Measurements from ENCODE around the gene LASP1.

Gene LASP1

DNA sequence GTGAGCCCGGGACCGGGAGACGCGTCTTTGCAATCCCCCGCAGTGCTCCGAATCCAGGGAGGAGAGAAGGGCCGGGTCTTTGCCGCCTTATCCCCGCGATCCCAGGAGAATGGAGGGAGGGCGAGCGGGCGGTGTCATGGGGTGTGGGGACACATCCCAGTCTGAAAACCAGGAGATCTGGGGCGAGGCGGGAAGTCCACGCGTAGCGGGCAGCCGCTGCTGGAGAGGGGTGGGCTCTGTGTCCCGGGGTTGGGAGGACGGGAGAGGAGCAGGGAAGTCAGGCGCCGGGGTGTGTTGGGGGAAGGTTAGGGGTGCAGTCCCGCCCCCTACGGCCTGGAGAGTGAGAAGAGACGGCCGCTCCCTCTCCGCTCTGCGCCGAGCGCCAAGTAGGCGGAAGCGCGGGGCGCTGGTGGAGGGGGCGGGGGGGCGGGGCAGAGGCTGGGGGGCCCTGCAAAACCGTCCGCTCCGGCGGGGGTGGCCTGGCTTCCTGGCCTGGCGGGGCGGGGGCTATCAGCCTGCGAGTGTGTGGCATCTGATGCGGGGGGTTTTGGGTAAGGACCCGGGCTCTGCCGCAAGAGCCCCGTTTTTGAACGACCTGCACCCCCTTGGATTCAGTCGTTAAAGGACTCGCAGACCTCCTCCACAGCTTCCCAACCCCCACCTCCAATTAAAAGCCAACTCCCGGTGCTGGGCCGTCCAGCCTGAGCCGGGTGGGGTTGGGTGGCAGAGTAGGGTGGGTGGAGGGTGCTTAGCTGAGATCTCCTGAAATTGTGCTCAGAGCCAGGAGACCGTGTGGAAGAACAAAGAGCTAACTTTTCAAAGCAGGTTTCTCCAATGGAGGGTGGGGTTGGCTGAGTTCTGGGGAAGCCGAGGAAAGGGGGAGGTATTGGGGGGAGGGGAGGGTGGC is 654 bp downstream of the LASP1 start:
- no peak for DNase-seq

DNA sequence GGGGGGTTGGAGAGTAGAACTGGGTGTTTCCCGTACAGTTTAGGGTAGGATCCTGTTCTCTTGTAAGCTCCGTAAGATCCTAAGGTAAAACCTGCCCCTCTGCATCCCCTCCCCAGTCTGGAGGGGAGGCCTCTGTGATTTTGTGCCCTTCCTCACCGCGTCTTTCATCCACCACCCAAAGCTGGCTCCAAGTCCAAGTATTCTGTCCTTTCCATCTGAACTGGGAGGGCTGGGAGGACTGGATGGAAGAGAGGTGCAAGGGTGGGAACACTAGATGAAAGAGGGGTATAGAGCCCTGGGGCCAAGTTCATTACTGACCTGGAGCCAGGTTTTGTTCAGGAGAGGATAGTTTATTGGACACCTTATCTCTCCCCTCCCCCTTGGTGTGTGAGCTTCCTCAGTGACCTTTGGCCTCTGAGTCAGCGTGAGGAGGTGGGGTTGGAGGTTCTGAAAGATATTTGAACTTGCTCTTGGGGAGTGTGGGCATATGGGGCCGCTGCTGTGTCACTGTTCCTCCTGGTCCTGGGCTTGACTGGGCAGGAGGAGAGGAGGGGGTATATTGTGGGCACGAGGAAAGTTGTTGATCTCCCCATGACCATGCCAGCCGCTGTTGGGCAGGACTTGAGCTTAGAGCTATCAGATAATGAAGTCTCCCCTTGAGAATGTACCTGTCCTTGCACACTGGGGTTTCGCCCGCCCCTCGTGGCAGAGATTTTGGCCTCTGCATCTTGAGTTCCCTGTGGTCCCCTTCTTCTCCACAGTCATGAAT is 1.6 kb downstream of the LASP1 start:
- DNase-seq: no peak

DNA sequence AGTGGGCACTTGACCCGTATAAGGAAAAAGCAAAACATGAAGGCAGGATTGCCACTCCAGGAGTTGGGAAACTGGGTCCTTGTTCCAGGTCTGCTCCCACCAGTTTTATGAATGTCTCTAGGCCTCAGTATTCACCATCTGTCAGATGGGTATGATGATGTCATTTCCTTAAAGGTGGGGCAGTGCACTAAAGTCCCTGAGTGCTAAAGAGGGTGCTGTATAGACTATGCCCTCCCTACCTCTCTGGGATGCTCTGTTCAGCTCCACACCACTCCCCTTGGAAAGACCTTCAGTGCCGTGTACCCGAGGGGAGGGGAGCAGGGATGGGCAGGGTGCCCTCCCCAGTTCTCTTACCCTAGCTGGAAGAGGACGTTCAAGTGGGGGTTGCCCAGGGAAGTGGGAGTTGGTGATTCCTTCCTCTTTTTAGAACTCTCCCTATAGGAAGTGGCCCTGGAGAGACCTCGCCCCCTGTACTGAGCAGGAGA is 2.2 kb downstream of the LASP1 start:
- DNase-seq: no peak

DNA sequence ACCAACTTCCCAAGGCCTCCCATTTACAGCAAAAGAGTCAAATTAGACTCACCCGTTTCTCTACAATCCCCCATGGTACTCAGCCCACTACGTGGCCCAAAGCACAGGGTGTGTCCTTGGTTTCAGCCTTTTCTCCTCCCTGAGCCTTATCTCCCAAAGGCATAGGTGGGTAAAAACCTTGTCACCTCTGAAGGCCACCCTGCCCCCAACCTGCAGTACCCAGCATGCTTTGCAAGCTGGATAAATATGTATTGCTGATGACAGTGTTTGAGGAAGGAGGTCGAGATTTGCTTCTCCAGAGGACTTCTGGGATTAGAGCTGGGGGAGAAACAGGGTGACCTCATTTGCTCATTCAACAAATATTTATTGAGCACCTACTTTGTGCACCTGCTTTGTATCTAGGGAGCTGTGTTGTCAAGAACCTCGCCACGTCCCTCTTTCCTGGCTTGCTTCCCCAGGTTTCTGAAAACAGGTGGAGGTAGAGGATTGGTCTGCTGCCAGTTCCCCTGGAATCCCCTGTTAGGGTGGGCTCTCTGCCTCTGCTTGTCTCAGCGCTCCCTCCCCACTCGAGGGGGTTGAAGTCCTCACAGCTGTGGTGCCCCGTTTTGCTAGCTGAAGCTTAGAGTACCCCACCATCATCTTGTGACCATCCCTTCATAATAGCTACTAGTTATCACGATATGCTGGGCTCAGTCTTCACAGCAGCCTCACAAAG is 3.0 kb downstream of the LASP1 start:
- no peak for DNase-seq

DNA sequence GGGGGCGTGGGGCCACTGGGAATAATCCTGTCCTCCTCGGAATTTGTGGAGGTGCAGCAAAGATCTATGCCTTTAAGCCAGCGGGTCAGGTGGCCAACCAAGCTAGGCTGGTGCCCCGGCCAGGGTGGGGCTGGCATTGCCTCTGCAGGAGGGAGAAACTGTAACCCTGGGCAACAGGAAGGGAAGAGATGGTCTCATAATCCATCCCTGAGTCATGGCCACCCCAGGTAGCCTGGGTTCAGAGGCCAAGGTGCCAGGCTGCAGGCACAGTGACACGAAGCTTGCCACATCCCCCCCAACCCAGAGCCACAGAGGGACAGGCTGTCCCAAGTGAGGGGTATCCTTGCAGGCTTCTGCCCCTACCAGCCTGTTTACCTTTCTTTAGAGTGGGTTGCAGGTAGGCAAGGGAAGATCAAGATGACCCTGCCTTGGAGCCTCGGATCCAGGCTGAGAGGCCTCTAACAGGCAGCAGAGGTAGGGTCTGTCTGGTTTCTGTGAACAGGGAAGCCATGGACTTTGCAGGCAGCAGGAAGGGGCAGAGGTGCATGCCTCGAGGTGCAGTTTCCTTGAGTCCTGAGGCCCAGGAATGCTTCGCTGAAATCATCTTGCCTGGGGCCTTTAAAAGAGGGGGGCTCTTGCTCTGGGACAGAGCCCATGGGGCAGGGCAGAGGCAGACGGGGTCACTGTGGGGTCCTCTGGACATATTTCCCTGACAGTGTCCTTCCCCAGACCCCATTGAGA is 4.0 kb downstream of the LASP1 start:
- DNase-seq: no peak

DNA sequence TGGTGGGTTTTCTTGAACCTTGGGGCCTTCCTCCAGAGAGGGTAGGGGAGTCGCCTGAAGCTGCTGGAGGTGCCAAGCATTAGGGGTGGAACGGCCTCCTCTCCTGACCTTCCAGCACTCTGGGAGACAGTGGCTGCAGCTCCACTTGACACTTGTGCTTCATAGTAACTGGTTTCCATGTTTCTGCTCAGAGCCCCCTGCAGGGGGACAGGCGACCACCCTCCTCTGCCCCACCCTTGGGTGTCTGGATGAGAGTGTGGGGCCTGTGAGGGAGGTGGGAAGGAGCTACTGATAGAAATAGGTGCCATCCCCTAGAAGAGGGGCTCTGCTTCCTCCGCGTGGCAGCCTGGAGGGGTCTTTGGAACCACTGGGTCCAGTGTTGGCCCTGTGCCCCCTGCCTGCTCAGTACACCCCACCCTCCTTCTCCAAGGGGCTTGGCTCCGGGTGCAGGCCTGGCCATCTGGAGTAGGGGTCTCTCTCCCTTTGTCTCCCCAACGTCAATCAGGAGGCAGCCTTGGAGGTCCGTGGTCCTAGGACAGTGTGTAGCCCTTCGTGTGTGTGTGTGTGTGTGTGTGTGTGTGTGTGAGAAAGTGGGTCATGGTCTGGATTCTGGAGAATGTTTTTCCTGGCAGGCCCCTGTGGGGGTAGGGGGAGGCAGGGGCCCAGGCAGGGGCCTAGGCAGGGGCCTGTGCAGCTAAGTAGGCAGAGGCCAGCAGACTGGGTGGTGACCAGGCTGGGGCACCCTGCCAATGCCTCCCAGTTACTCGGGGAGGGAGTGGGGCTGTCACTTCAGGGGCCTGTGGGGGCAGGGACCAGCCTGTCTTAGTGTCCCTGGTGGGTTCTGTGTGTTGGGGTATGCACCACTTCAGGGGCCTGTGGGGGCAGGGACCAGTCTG is 4.9 kb downstream of the LASP1 start:
- DNase-seq: no peak

DNA sequence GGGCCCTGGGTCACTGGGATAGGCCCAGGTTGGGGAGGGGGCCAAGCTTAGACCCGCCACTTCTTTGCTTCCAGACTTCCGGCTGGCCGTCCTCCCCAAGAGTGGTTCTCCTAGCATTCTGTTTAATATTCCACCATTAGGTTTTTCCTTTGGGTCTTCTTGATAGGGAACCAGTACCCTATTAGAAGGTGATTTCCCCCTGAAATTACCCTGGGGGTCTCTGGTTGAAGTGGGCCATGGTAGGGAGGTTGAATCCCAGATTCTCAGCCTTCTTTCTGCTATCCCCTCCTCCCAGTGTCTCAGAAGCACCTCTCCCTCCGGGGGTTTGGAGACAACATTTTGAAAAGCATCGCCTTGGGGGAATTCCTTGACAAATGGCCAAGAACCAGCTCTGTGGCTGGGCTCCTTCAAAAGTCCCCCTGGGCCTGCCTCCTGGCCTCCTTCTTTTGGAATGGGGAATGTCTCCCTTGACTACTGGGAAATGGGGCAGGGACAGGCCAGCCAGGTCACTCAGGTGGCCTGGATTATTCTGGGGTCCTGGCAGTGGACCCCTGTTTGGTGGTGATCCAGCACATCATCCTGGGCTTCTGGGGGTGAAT is 5.7 kb downstream of the LASP1 start:
- no peak for DNase-seq

DNA sequence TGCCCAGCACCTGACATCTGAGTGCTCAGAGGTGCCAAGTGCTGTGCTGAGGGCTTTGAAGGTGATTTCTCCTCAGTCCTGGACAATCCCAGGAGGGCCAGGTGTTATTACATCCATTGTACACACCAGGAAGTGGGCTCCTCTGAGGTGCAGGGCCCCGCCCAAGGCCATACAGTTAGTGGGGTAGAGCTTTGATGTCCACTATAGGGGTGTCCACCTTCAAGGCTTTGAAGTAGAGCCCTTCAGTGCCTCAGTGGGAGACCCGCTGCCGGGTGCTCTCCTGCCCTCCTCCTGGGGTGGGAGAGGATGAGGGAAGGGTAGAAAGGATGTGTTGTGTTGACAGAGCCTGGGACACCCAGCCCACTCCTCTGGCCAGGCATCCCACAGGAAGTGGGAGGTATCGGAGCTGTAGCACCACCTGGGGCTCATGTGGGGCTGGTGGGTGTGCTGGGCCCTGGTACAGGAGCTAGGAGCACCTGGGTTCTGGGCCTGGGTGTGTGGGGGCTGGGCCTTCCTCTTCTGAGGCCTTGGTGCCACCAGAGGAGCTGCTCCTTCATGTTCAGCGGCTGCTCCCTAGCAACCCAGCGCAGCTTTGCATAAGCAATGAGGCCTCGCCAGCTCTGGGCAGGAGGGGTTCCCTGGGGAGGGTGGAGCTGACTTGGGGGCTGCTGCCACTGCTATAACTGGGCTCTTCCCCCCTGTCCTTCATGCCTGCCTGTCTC is 7.4 kb downstream of the LASP1 start:
- DNase-seq: no peak

DNA sequence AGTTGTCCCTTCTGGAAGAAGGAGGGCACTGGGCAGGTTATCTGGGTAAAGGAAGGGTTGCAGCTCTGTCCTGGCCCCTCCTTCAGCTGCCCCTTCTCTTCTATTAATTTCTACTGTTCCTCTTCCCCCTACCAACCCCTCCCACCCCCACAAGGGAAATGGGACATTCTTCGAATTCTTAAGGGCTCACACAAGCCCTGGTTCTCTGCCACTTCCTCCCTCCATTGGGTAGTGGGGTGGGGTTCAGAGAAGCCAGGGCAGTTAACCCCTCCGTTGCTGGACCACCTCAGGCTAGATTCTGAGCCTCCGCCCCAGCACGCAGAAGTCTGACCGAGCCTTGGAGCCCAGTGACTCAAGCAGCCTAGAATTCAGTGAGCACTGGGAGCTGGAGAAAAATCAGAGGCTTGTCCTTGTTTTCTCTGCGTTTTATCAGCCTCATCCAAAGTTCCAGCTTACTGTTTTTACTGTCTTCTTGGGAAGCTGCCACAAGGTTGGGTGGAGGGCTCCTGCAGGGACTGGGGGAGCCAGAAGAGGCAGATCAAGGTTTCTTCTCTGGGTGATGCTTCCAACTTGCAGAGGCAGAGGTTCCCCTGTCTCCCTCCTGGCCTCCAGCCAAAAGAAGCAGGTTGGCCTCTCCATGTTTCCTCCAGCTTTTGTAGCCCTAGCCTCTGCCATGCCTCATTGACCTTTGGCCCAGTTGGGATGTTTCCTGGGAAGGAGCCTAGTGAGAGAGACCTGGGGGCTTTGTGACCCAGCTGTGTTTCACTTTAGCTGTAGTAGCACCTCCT is 10.2 kb downstream of the LASP1 start:
- peak; percentile 26 for DNase-seq

DNA sequence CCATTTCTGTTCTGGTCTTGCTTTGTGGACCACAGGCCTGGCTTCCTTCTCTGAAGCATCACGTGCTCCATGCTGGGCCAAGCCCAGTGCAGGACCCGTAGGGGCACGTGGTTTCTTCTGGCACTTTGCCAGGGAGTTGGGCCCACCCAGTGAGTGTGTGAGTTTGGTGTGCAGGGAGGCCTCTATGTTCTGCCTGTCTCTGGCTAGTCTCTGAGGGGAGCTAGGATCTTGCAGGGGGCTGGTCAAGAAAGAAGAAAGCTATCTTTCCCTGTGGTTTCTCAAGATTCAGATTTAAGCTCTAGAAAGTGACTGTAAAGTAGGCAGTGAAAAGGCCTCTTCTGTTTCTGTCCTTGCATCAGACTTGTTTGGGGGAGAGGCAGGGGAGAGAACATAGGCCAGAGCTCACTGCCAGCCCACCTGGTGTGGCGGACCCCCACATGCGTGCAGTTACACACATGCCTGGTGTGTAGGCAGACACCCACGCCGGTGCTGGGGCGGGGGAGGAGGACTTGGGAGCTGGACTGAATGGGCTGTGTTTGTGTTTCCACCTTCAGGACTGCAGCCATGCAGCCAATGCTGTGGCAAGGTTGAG is 11.8 kb downstream of the LASP1 start:
- DNase-seq: no peak

DNA sequence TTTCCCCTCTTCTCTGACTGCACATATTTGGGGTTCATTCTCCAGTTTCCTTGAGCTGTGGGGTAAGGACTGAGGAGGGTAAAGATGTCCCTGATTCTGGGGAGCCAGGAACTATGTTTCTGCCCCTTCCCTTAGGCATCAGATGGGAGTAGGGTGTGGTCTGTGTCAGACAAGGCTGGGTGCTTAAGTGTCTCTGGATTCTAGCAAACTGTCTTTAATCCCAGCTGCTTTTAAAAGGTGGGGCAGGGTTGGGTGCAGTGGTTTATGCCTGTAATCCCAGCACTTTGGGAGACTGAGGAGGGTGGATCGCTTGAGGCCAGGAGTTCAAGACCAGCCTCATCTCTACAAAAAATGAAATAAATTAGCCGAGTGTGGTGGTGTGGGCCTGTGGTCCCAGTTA is 13.0 kb downstream of the LASP1 start:
- DNase-seq: no peak

DNA sequence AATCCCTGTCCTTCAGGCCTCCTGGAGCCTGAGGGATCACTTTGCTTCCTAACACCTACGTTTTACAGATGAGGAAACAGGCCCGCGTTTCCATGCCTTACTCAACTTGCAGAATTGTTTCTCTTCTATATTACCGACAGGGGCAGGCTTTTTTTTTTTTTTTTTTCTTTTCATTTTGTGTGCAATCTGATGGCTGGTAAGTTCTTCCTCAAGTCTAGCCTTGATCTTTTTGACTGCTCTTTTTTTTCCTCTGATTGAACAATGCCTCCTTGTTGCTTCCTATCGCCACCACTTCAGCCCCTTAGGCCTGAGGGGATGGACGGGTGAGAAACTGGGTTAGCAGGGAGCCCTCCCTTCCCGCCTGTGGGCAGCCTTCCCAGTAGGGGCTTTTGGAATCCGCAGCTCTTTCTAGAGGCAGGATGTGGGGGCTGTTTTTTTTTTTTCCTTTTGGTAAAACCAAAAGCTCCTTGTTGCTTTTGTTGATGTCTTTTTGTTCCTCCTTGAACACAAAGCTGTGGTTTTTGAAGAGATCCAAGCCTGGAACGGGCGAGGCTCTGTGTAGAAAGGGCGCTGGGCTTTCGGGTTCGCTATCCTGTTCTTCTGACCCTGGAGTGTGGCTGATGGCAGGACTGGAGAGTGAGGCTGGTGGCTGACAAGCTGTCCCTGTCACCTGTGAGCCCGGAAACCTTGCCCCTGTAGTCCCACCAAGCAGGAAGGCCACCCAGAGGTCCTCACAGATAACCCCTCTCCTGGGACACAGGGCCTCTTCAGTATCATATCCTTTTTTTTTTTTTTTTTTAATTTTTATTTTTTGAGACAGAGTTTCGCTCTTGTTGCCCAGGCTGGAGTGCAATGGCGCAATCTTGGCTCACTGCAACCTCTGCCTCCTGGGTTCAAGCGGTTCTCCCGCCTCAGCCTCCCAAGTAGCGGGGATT is 14.0 kb downstream of the LASP1 start:
- no peak for DNase-seq

DNA sequence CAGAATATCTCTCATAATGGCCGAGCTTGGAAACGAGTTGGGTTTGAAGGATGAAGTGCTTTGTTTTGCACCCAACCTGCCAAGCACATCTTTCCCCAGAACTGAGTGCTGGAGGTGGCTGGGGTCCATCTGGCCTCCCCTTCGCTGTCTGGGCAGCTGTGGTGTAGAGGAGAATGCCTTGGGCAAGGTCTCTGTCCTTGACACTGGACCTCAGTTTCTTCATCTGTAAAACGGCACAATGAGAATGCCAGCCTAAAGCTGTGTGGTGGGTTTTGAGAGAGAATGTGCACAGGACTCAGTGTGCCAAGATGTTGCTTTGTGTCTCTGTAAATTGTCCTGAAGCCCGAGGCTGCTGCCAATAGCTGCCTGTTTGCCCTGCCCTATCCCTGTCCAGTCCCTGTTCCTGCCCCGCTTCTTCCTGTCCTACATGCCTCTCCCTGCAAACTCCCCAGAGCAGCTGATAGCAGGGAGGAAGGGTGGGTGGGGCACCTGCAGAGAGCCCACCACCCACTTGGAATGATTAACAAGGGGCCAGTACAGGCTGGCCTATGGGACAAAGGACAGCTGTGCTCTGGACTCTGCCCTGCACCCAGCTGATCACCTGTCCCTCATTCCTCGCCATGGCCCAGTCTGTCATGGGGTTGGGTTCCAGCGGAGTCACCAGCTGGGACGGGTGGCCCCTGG is 15.3 kb downstream of the LASP1 start:
- DNase-seq: no peak

DNA sequence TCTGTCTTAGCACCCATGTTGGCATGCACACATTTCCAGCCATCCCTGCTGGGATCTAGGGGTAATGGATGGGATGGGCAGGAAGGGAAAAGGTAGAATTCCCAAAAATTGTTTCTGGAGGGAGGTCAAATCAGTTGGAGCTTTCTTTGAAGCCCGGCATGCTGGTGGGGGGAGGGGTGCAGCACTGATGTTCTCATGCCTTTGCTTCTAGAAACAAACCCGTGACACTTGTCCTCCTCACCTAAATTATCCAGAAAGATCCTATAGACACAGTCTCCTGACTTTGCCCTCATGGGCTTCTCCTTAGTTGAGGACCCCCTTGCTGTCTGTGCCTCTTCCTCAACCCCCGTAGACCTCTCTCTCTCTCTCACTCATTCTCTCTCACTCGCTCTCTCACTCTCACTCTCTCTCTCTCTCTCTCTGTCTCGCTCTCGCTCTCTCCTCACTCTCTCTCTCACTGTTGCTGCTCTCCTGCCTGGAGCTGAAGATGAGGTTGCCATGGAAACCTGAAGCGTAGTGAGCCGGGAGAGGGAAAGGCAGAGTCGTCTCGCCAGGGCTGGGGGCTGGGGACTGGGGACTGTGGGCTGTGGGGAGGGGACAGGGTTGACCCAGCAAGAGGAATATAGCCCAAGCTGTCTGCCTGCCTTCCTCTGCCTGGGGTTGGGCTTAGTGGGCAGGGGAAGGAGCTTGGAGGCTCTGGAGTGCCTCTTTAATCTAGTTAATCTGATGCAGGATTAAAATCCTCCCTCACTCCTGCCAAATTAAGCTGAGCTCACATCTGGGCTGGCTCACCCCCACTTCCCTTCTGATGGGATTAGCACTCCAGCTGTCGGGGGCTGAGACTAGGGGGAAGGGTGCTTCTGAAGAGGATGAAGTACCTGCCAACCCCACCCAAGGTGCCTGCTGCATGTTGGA is 16.1 kb downstream of the LASP1 start:
- DNase-seq: no peak

DNA sequence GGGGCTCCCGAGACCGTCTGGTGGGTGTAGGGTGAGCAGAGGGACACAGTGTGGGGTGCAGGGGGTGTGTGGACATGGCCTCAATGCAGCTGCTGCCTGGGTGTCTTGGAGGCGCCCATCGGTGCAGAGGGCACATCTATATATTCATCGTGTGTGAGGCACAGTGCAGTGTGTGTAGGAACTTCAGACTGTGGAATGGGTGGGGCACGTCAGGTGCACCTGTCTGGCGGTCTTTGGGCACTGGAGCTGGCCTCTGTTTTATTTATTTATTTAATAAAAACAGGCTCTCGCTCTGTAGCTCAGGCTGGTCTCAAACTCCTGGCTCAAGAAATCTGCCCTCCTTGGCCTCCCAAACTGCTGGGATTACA is 16.8 kb downstream of the LASP1 start:
- DNase-seq: no peak

DNA sequence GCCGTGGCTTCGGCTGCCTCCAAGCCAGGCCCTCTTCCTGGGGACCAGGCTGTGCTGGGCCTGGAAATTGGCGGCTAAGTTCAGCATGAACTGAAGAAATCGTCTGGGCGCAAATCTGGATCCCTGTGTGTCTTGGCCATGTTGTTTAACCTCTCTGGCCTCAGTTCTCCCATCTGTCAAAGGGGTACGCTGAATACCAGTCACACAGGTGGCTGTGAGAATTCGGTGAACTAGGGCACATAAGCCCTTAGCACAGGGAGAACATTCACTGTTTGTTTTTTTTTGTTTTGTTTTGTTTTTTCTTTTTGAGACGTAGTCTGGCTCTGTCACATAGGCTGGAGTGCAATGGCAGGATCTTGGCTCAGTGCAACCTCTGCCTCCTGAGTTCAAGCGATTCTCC is 19.0 kb downstream of the LASP1 start:
- no peak for DNase-seq
